Superior temporal gyrus (tissue), 1 donor: ENCODE measurements around the gene SPATA1.
"Not testable (repeated sequence)": the region's sequence is repeated elsewhere in the genome, so short reads cannot be mapped to it uniquely, and the experiment has no call there.

Experiments used
- DNase-seq: peaks from one replicate; pipeline ENCODE4 v3.0.0-alpha.2; 2016; ENCODE audit errors: extremely low spot score

Gene SPATA1

GRCh38 chr1:84506002-84506728 is at the start of gene SPATA1, which contains the start of gene GNG5:
SPATA1 (plus strand) TSS chr1:84506386; CDS start chr1:84516360, 9,974 bp downstream.
GNG5 (minus strand) TSS chr1:84506581; CDS start chr1:84506091, 490 bp downstream.
- DNase-seq, result peak; percentile 96

- DNase-seq, result no peak
Measured at GRCh38 chr1:84462118-84462517, 44.1 kb upstream of the SPATA1 start.

- no peak for DNase-seq
Measured at GRCh38 chr1:84467298-84467697, 38.9 kb upstream of the SPATA1 start.

GRCh38 chr1:84476225-84476624 is 30.0 kb upstream of the SPATA1 start:
- DNase-seq, result no peak

GRCh38 chr1:84478876-84479868 is 27.0 kb upstream of the SPATA1 start, which contains the start of gene RPF1:
RPF1 (plus strand) TSS chr1:84479266; CDS start chr1:84479282, 16 bp downstream.
- DNase-seq, result peak; percentile 88

- no peak for DNase-seq
Measured at GRCh38 chr1:84479998-84480397, 26.2 kb upstream of the SPATA1 start.

- DNase-seq, result no peak
Measured at GRCh38 chr1:84480650-84481049, 25.5 kb upstream of the SPATA1 start.

- DNase-seq, result no peak
Measured at GRCh38 chr1:84481317-84481716, 24.9 kb upstream of the SPATA1 start.

- no peak for DNase-seq
Measured at GRCh38 chr1:84488107-84488506, 18.1 kb upstream of the SPATA1 start.

- no peak for DNase-seq
Measured at GRCh38 chr1:84489766-84490165, 16.4 kb upstream of the SPATA1 start.

GRCh38 chr1:84492726-84493125 is 13.5 kb upstream of the SPATA1 start:
- DNase-seq, result no peak

- no peak for DNase-seq
Measured at GRCh38 chr1:84493747-84494146, 12.4 kb upstream of the SPATA1 start.

GRCh38 chr1:84496498-84496897 is 9.7 kb upstream of the SPATA1 start:
- no peak for DNase-seq

- DNase-seq, result no peak
Measured at GRCh38 chr1:84497631-84498275, 8.4 kb upstream of the SPATA1 start.

- DNase-seq, result no peak
Measured at GRCh38 chr1:84502927-84503326, 3.3 kb upstream of the SPATA1 start.

- peak; percentile 40 for DNase-seq
Measured at GRCh38 chr1:84504580-84505492, 1.4 kb upstream of the SPATA1 start.

- DNase-seq, result peak; percentile 43
Measured at GRCh38 chr1:84505493-84506001, 639 bp upstream of the SPATA1 start.

GRCh38 chr1:84506729-84507453 is 705 bp downstream of the SPATA1 start:
- no peak for DNase-seq

GRCh38 chr1:84507887-84508286 is 1.7 kb downstream of the SPATA1 start:
- DNase-seq, result not testable (repeated sequence)

- DNase-seq, result no peak
Measured at GRCh38 chr1:84508510-84508909, 2.3 kb downstream of the SPATA1 start.
